Stimulated activated naive CD8-positive, alpha-beta T cell treated with anti-CD3 and anti-CD28 coated beads, Interleukin-15, amount 100 ng/mL, for 72 hours (primary cell): ENCODE measurements around the gene TFCP2L1.
"Not testable (repeated sequence)": the region's sequence is repeated elsewhere in the genome, so short reads cannot be mapped to it uniquely, and the experiment has no call there.

ENCODE experiments used
- ATAC-seq: fragments of 150-1000 bp; cut with Tn5 transposase; 2 replicates; pipeline ENCODE4 v1.10.0; 2021; ENCODE audit warnings: mild to moderate bottlenecking, moderate library complexity
- DNase-seq, 2 donors: peaks; one replicate each; pipeline ENCODE4 v3.0.0; 2021 to 2022
- H3K27ac Mint-ChIP-seq, 2 donors: one replicate each; pipeline ENCODE4 v1.8.0; 2022; ENCODE audit warnings: mild to moderate bottlenecking in 2 of 2, mixed read lengths in 2 of 2, moderate library complexity in 2 of 2
- H3K27me3 Mint-ChIP-seq: one replicate; pipeline ENCODE4 v1.8.0; 2022; ENCODE audit warnings: mixed read lengths
- H3K4me1 Mint-ChIP-seq: one replicate; pipeline ENCODE4 v1.8.0; 2022; ENCODE audit warnings: mild to moderate bottlenecking, mixed read lengths
- H3K4me3 Mint-ChIP-seq, 2 donors: one replicate each; pipeline ENCODE4 v1.8.0; 2022; ENCODE audit warnings: mild to moderate bottlenecking in 2 of 2, mixed read lengths in 2 of 2, moderate library complexity in 1 of 2
- H3K9me3 Mint-ChIP-seq, 2 donors: one replicate each; pipeline ENCODE4 v1.8.0; 2022; ENCODE audit warnings: mixed read lengths in 2 of 2

TFCP2L1 gene

GRCh38 chr2:121233486-121234110 lies 51.4 kb downstream of the TFCP2L1 start:
- H3K4me3 Mint-ChIP-seq = no peak overlapping the region

GRCh38 chr2:121232626-121233265 lies 52.3 kb downstream of the TFCP2L1 start:
- Mint-ChIP-seq H3K4me1 (no peaks in the 10 kb centered on the region), H3K9me3 (no peaks in the 10 kb centered on the region), H3K27me3 (no peaks in the 10 kb centered on the region), H3K27ac (no peak overlapping the region), H3K4me3 (no peak overlapping the region)
- no peak for DNase-seq
- no peak for ATAC-seq

More at GRCh38 chr2:121233486-121234110, 51.4 kb downstream of the TFCP2L1 start:
- no peaks in the 10 kb centered on the region for H3K27me3 Mint-ChIP-seq
- no peak for DNase-seq
- no peaks in the 10 kb centered on the region for H3K4me1 Mint-ChIP-seq
- no peak overlapping the region for H3K27ac Mint-ChIP-seq
- H3K9me3 Mint-ChIP-seq = no peaks in the 10 kb centered on the region
- ATAC-seq = no peak

GRCh38 chr2:121231385-121232000 lies 53.5 kb downstream of the TFCP2L1 start:
- peak; percentile 32 for ATAC-seq
- no peak for DNase-seq
- Mint-ChIP-seq H3K27ac (peak overlapping the region in 1 of 2 donors; percentile 42), H3K4me3 (no peak overlapping the region), H3K4me1 (no peaks in the 10 kb centered on the region), H3K27me3 (no peaks in the 10 kb centered on the region), H3K9me3 (no peaks in the 10 kb centered on the region)

- Mint-ChIP-seq H3K9me3 (peaks cover 0 to 7% of the 10 kb centered on the region in 2 donors), H3K27me3 (no peaks in the 10 kb centered on the region), H3K4me3 (no peak overlapping the region), H3K4me1 (no peaks in the 10 kb centered on the region), H3K27ac (no peak overlapping the region)
- no peak for ATAC-seq
- no peak for DNase-seq
These were observed 56.5 kb downstream of the TFCP2L1 start for GRCh38 chr2:121228521-121228920.

- H3K9me3 Mint-ChIP-seq, H3K4me3 Mint-ChIP-seq, DNase-seq, ATAC-seq, H3K4me1 Mint-ChIP-seq, H3K27me3 Mint-ChIP-seq, H3K27ac Mint-ChIP-seq: not testable (repeated sequence)
These were observed 57.4 kb downstream of the TFCP2L1 start for GRCh38 chr2:121227381-121228144.

- H3K4me1 Mint-ChIP-seq, H3K4me3 Mint-ChIP-seq, H3K27ac Mint-ChIP-seq, H3K27me3 Mint-ChIP-seq, ATAC-seq, DNase-seq, H3K9me3 Mint-ChIP-seq: not testable (repeated sequence)
These were observed 59.3 kb downstream of the TFCP2L1 start for GRCh38 chr2:121225681-121226080.

GRCh38 chr2:121220995-121221394 lies 64.0 kb downstream of the TFCP2L1 start:
- H3K9me3 Mint-ChIP-seq = peaks cover 0 to 7% of the 10 kb centered on the region in 2 donors
- peaks cover 7% of the 10 kb centered on the region for H3K27me3 Mint-ChIP-seq
- no peaks in the 10 kb centered on the region for H3K4me1 Mint-ChIP-seq
- DNase-seq (no peak), ATAC-seq (no peak)
- no peak overlapping the region for H3K27ac Mint-ChIP-seq
- no peak overlapping the region for H3K4me3 Mint-ChIP-seq

- Mint-ChIP-seq H3K4me3 (no peak overlapping the region), H3K9me3 (peaks cover 0 to 7% of the 10 kb centered on the region in 2 donors), H3K27me3 (peaks cover 7% of the 10 kb centered on the region), H3K27ac (no peak overlapping the region), H3K4me1 (no peaks in the 10 kb centered on the region)
- no peak for ATAC-seq
- no peak for DNase-seq
These were observed 65.1 kb downstream of the TFCP2L1 start for GRCh38 chr2:121219866-121220265.

- peak overlapping the region in 1 of 2 donors; percentile 72 for H3K27ac Mint-ChIP-seq
- H3K27me3 Mint-ChIP-seq = peaks cover 7% of the 10 kb centered on the region
- DNase-seq (no peak), ATAC-seq (no peak)
- no peak overlapping the region for H3K4me3 Mint-ChIP-seq
- H3K9me3 Mint-ChIP-seq = no peaks in the 10 kb centered on the region
- H3K4me1 Mint-ChIP-seq = no peaks in the 10 kb centered on the region
These were observed 66.5 kb downstream of the TFCP2L1 start for GRCh38 chr2:121218386-121218938.

GRCh38 chr2:121217627-121218026 lies 67.4 kb downstream of the TFCP2L1 start:
- no peaks in the 10 kb centered on the region for H3K4me1 Mint-ChIP-seq
- ATAC-seq = no peak
- H3K27me3 Mint-ChIP-seq = peaks cover 7% of the 10 kb centered on the region

GRCh38 chr2:121214296-121214695 lies 70.7 kb downstream of the TFCP2L1 start:
- H3K27ac Mint-ChIP-seq = no peak overlapping the region
- no peaks in the 10 kb centered on the region for H3K4me1 Mint-ChIP-seq
- ATAC-seq = no peak
- DNase-seq = no peak
- H3K4me3 Mint-ChIP-seq = no peak overlapping the region
- H3K9me3 Mint-ChIP-seq = no peaks in the 10 kb centered on the region
- H3K27me3 Mint-ChIP-seq = peaks cover 7% of the 10 kb centered on the region

More at GRCh38 chr2:121217627-121218026, 67.4 kb downstream of the TFCP2L1 start:
- Mint-ChIP-seq H3K4me3 (no peak overlapping the region), H3K27ac (no peak overlapping the region), H3K9me3 (no peaks in the 10 kb centered on the region)
- no peak for DNase-seq

GRCh38 chr2:121213386-121213785 lies 71.6 kb downstream of the TFCP2L1 start:
- Mint-ChIP-seq H3K4me1 (no peaks in the 10 kb centered on the region), H3K9me3 (no peaks in the 10 kb centered on the region), H3K27me3 (no peaks in the 10 kb centered on the region), H3K4me3 (no peak overlapping the region), H3K27ac (peak overlapping the region in 1 of 2 donors; percentile 72)
- DNase-seq (no peak), ATAC-seq (no peak)

- no peaks in the 10 kb centered on the region for H3K9me3 Mint-ChIP-seq
- DNase-seq = no peak
- H3K27ac Mint-ChIP-seq = no peak overlapping the region
- no peaks in the 10 kb centered on the region for H3K27me3 Mint-ChIP-seq
- H3K4me1 Mint-ChIP-seq = no peaks in the 10 kb centered on the region
- no peak for ATAC-seq
- no peak overlapping the region for H3K4me3 Mint-ChIP-seq
These were observed 72.2 kb downstream of the TFCP2L1 start for GRCh38 chr2:121212661-121213325.

GRCh38 chr2:121211689-121212151 lies 73.3 kb downstream of the TFCP2L1 start:
- Mint-ChIP-seq H3K27me3 (no peaks in the 10 kb centered on the region), H3K27ac (no peak overlapping the region), H3K9me3 (no peaks in the 10 kb centered on the region), H3K4me1 (no peaks in the 10 kb centered on the region), H3K4me3 (no peak overlapping the region)
- DNase-seq (no peak), ATAC-seq (peak; percentile 13)

- H3K4me3 Mint-ChIP-seq = no peak overlapping the region
- no peak overlapping the region for H3K27ac Mint-ChIP-seq
- ATAC-seq = no peak
- H3K9me3 Mint-ChIP-seq = no peaks in the 10 kb centered on the region
- no peaks in the 10 kb centered on the region for H3K27me3 Mint-ChIP-seq
- no peaks in the 10 kb centered on the region for H3K4me1 Mint-ChIP-seq
- DNase-seq = no peak
These were observed 73.8 kb downstream of the TFCP2L1 start for GRCh38 chr2:121211251-121211650.
